Stimulated activated CD4-positive, alpha-beta T cell treated with anti-CD3 and anti-CD28 coated beads, Interleukin-1b, Interleukin-23, amount 100 ng/mL, for 24 hours (primary cell): ENCODE data around the gene KLHDC10.
"Not testable (repeated sequence)": the region's sequence is repeated elsewhere in the genome, so short reads cannot be mapped to it uniquely, and the experiment has no call there.

Experiments used
- DNase-seq, 4 experiments: peaks; one replicate each; pipeline ENCODE4 v3.0.0-alpha.2; 2020; ENCODE audit warnings: low read depth in 4 of 4, low spot score in 1 of 4

The KLHDC10 gene

GRCh38 chr7:130114776-130115175 is 44.4 kb downstream of the KLHDC10 start:
- no peak for DNase-seq

- DNase-seq: no peak
Measured at GRCh38 chr7:130118294-130118693, 48.0 kb downstream of the KLHDC10 start.

- DNase-seq: no peak
Measured at GRCh38 chr7:130118801-130119200, 48.5 kb downstream of the KLHDC10 start.

GRCh38 chr7:130123501-130123900 is 53.2 kb downstream of the KLHDC10 start:
- DNase-seq: no peak

GRCh38 chr7:130124711-130125110 is 54.4 kb downstream of the KLHDC10 start:
- DNase-seq: no peak

GRCh38 chr7:130126840-130127239 is 56.5 kb downstream of the KLHDC10 start:
- DNase-seq: not testable (repeated sequence)

- no peak for DNase-seq
Measured at GRCh38 chr7:130127404-130127803, 57.1 kb downstream of the KLHDC10 start.

GRCh38 chr7:130127821-130128317 is 57.5 kb downstream of the KLHDC10 start:
- no peak for DNase-seq

GRCh38 chr7:130129011-130129411 is 58.7 kb downstream of the KLHDC10 start:
- no peak for DNase-seq

- DNase-seq: no peak
Measured at GRCh38 chr7:130131191-130131834, 61.0 kb downstream of the KLHDC10 start.

- DNase-seq: no peak
Measured at GRCh38 chr7:130131964-130132875, 61.9 kb downstream of the KLHDC10 start.

- DNase-seq: no peak
Measured at GRCh38 chr7:130133029-130133782, 62.9 kb downstream of the KLHDC10 start.

- no peak for DNase-seq
Measured at GRCh38 chr7:130134106-130134636, 63.8 kb downstream of the KLHDC10 start.

GRCh38 chr7:130134726-130135125 is 64.4 kb downstream of the KLHDC10 start:
- DNase-seq: no peak

GRCh38 chr7:130135208-130136205 is 65.2 kb downstream of the KLHDC10 start:
- DNase-seq: no peak

GRCh38 chr7:130136579-130137167 is 66.3 kb downstream of the KLHDC10 start:
- no peak for DNase-seq

GRCh38 chr7:130137207-130137606 is 66.9 kb downstream of the KLHDC10 start:
- DNase-seq: no peak

- DNase-seq: no peak
Measured at GRCh38 chr7:130139193-130139960, 69.0 kb downstream of the KLHDC10 start.
